HG02870 (cell line): ENCODE results near the gene CD9.

Experiments
- ATAC-seq: cut with Tn5 transposase; IDR thresholded peaks from one replicate; pipeline ENCODE4 v1.9.1; 2021; ENCODE audit warnings: mild to moderate bottlenecking, moderate library complexity; ENCODE audit not compliant: unreplicated experiment

Gene CD9

GRCh38 chr12:6216581-6216980 is 16.4 kb downstream of the CD9 start:
- no peak for ATAC-seq

- no peak for ATAC-seq
These were observed 18.2 kb downstream of the CD9 start for GRCh38 chr12:6218347-6218925.

GRCh38 chr12:6219980-6220379 is 19.8 kb downstream of the CD9 start:
- no peak for ATAC-seq

GRCh38 chr12:6221146-6221545 is 20.9 kb downstream of the CD9 start:
- no peak for ATAC-seq

GRCh38 chr12:6222078-6222654 is 22.0 kb downstream of the CD9 start:
- ATAC-seq, result no peak

GRCh38 chr12:6223545-6223944 is 23.3 kb downstream of the CD9 start:
- no peak for ATAC-seq

GRCh38 chr12:6224550-6224949 is 24.4 kb downstream of the CD9 start:
- no peak for ATAC-seq

- no peak for ATAC-seq
These were observed 25.4 kb downstream of the CD9 start for GRCh38 chr12:6225630-6226001.

- no peak for ATAC-seq
These were observed 25.9 kb downstream of the CD9 start for GRCh38 chr12:6226002-6226678.

- ATAC-seq, result no peak
These were observed 26.5 kb downstream of the CD9 start for GRCh38 chr12:6226679-6227051.

- ATAC-seq, result no peak
These were observed 28.5 kb downstream of the CD9 start for GRCh38 chr12:6228535-6229223.

- no peak for ATAC-seq
These were observed 29.3 kb downstream of the CD9 start for GRCh38 chr12:6229224-6230218.

- no peak for ATAC-seq
These were observed 30.3 kb downstream of the CD9 start for GRCh38 chr12:6230321-6231110.

- no peak for ATAC-seq
These were observed 31.4 kb downstream of the CD9 start for GRCh38 chr12:6231359-6232268.

GRCh38 chr12:6233121-6233971 is 33.1 kb downstream of the CD9 start:
- no peak for ATAC-seq

GRCh38 chr12:6234214-6234613 is 34.0 kb downstream of the CD9 start:
- no peak for ATAC-seq

- ATAC-seq, result no peak
These were observed 34.7 kb downstream of the CD9 start for GRCh38 chr12:6234906-6235305.

- ATAC-seq, result no peak
These were observed 35.3 kb downstream of the CD9 start for GRCh38 chr12:6235499-6235898.
